Coronary artery (tissue), 2 donors: ENCODE data around the gene SNX5.

ENCODE experiments used
- DNase-seq: peaks from one replicate; pipeline ENCODE4 v3.0.0-alpha.2; 2017; ENCODE audit warnings: low spot score
- H3K27ac ChIP-seq, 2 donors: fragments of 200-600 bp; sonication (generic); one replicate each; pipeline ENCODE4 v1.5.1; 2016 to 2019
- H3K4me3 ChIP-seq: fragments of 200-600 bp; sonication (generic); 2 replicates; pipeline ENCODE4 v1.5.1; 2016; ENCODE audit warnings: mild to moderate bottlenecking, moderate library complexity
- CTCF ChIP-seq: fragments of 200-600 bp; sonication (generic); IDR thresholded peaks from one replicate; pipeline ENCODE4 v1.5.1; 2019; ENCODE audit warnings: antibody characterized with exemption

The SNX5 gene

GRCh38 chr20:17896193-17896723, 72.3 kb downstream of the SNX5 start:
- peak overlapping the region; percentile 71 for H3K4me3 ChIP-seq

GRCh38 chr20:17895641-17896171, 72.9 kb downstream of the SNX5 start:
- H3K4me3 ChIP-seq = peak overlapping the region; percentile 71
- TF ChIP-seq CTCF = no peak
- no peak for DNase-seq
- peak overlapping the region; percentile 42 to 82 for H3K27ac ChIP-seq

More at GRCh38 chr20:17896193-17896723, 72.3 kb downstream of the SNX5 start:
- DNase-seq = no peak
- TF ChIP-seq CTCF = no peak
- H3K27ac ChIP-seq = peak overlapping the region; percentile 42 to 82

GRCh38 chr20:17893445-17893844, 75.1 kb downstream of the SNX5 start:
- H3K4me3 ChIP-seq = no peak overlapping the region
- no peak overlapping the region for H3K27ac ChIP-seq
- DNase-seq = no peak
- no peak for TF ChIP-seq CTCF

GRCh38 chr20:17892189-17892938, 76.2 kb downstream of the SNX5 start:
- no peak for TF ChIP-seq CTCF
- no peak overlapping the region for H3K27ac ChIP-seq
- H3K4me3 ChIP-seq = no peak overlapping the region
- no peak for DNase-seq
